Aortic smooth muscle cell (primary cell): ENCODE measurements around the gene AFF1. TPM values are rescaled to one million over a fixed set of nuclear protein-coding genes. Genes with fewer than 3 reads are reported as not detected.

Experiments
- total RNA-seq: library from RNA; depleted of rRNA; stranded (reverse); fragments of >200 nt; gene quantifications from 2 replicates; pipeline ENCODE4 v1.2.3, GENCODE V29; 2014

Gene AFF1, protein sequence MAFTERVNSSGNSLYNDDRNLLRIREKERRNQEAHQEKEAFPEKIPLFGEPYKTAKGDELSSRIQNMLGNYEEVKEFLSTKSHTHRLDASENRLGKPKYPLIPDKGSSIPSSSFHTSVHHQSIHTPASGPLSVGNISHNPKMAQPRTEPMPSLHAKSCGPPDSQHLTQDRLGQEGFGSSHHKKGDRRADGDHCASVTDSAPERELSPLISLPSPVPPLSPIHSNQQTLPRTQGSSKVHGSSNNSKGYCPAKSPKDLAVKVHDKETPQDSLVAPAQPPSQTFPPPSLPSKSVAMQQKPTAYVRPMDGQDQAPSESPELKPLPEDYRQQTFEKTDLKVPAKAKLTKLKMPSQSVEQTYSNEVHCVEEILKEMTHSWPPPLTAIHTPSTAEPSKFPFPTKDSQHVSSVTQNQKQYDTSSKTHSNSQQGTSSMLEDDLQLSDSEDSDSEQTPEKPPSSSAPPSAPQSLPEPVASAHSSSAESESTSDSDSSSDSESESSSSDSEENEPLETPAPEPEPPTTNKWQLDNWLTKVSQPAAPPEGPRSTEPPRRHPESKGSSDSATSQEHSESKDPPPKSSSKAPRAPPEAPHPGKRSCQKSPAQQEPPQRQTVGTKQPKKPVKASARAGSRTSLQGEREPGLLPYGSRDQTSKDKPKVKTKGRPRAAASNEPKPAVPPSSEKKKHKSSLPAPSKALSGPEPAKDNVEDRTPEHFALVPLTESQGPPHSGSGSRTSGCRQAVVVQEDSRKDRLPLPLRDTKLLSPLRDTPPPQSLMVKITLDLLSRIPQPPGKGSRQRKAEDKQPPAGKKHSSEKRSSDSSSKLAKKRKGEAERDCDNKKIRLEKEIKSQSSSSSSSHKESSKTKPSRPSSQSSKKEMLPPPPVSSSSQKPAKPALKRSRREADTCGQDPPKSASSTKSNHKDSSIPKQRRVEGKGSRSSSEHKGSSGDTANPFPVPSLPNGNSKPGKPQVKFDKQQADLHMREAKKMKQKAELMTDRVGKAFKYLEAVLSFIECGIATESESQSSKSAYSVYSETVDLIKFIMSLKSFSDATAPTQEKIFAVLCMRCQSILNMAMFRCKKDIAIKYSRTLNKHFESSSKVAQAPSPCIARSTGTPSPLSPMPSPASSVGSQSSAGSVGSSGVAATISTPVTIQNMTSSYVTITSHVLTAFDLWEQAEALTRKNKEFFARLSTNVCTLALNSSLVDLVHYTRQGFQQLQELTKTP
- 9.5 and 13.1 TPM in 2 replicates for total RNA-seq

GRCh38 chr4:86934771-86935565 lies at the start of gene AFF1:
Gene AFF1, plus strand, starts transcription at chr4:86935011. Its CDS starts 13,523 bp downstream, at chr4:86948534.

DNA sequence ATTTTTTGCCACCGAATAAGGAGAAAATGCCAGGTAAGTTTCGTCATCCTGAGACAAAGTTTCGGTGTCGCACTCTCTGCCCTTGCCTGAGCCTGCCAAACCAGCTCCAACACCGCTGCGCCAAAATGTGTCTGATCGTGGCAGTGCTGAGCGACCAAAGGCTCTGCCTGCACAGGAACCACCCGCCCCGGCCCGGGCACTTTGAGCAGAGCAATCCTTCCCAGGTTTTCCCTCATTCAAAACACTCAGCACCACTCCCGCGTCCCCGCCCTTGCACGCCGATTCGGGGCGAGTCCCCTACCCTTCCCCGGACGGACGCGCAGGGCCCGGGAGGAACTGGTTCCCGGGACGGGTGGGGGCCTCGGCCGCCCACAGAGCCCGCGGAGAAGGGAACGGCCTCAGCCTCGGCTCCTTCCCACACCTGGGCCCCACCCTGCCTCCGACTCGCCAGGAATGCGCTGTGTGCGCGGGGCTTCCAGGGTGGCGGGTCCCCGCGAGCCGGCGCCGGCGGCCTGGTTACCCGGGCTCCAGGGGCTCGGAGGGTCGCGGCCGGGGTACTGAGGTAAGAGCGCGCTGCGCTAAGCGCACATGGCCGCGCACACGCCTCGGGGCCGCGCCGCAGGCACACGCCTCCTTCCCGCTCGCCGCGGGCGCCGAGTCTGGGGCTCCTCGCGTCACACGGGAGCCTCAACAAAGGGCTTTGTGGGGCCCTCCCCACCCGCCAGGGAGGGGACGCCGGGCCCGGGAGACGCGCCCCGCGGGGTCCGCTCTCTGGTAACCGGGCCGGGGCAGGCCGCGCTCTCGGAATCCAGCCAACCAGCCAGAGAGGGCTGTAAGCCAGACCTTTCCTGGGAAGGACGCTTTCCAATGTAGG lies 42.8 kb upstream of the AFF1 start, which contains the start of gene C4orf36:
Gene C4orf36, minus strand, starts transcription at position 661 of the 874 bp plus-strand sequence. CDS start 902 bp downstream, outside the sequence.

Other genes with a start within 250 kb of the AFF1 start
- gene SLC10A6, start 85.6 kb upstream of the AFF1 start, total RNA-seq = not detected in 2 replicates
- 0.26 and 0.31 TPM in 2 replicates for gene C4orf36, start 42.6 kb upstream of the AFF1 start, total RNA-seq